HCT116 (cell line): Measurements from ENCODE around the gene LRP2. TPM values are rescaled to one million over a fixed set of nuclear protein-coding genes. Genes with fewer than 3 reads are reported as not detected.

Source experiments
- ATAC-seq: fragments of 200-7000 bp; cut with Tn5 transposase; 2 replicates; pipeline ENCODE4 v1.9.1; 2020; ENCODE audit warnings: mild to moderate bottlenecking, moderate library complexity
- BruUV-seq: library from RNA; stranded (reverse); fragments of 400-500 nt; replicated peaks from 2 replicates; lab custom pipeline; 2021; lab: Mats Ljungman, UMichigan
- CTCF ChIA-PET: fragments of 300-600 bp; sonication (Branson Sonifier 250); formaldehyde crosslinking; loops from one replicate; lab custom pipeline; 2021; ENCODE audit warnings: antibody characterized with exemption; lab: Charles Lee
- POLR2A ChIA-PET: fragments of 300-600, 350-600 bp; sonication (Branson Sonifier 250); formaldehyde crosslinking; loops from one replicate; lab custom pipeline; 2021; ENCODE audit warnings: antibody characterized with exemption; lab: Charles Lee
- RAD21 ChIA-PET, 2 experiments: fragments of 300-600 bp; sonication (Branson Sonifier 250); formaldehyde crosslinking; loops; one replicate each; lab custom pipeline; 2023; ENCODE audit warnings: low total read pairs in 2 of 2; ENCODE audit not compliant: uncharacterized antibody in 2 of 2, unreplicated experiment in 2 of 2, low non-redundant PET in 1 of 2; lab: Charles Lee
- DNase-seq: peaks from one replicate; pipeline ENCODE4 v3.0.0-alpha.2; 2010; ENCODE audit warnings: low read depth, low spot score
- H2AFZ ChIP-seq: fragments of 200-600 bp; shearing (Covaris generic), sonication (generic); 2 replicates; pipeline ENCODE4 v1.6.1; 2017; ENCODE audit warnings: low read depth, mixed run types, mixed read lengths, antibody characterized with exemption, low read length; ENCODE audit not compliant: poor library complexity, severe bottlenecking
- H3K27ac ChIP-seq: 2 replicates; pipeline ENCODE4 v1.5.1; 2012; ENCODE audit warnings: low read depth, low read length
- H3K27me3 ChIP-seq: fragments of 200-600 bp; sonication (generic); 2 replicates; pipeline ENCODE4 v1.6.1; 2016; ENCODE audit warnings: mixed run types, low read length, mixed read lengths; ENCODE audit not compliant: insufficient read depth
- H3K36me3 ChIP-seq, 2 experiments: fragments of 200-500 bp in 1 of 2; fragments of 200-600 bp in 1 of 2; sonication (Bioruptor generic) in 1 of 2; sonication (generic) in 1 of 2; 2 replicates each; pipeline versions ENCODE4 v1.5.1 to v1.6.1; 2014 to 2016; ENCODE audit warnings: low read length in 2 of 2, inconsistent platforms in 1 of 2, mixed read lengths in 1 of 2, mixed run types in 1 of 2; ENCODE audit not compliant: insufficient read depth in 2 of 2, control insufficient read depth in 1 of 2
- H3K4me1 ChIP-seq, 2 experiments: fragments of 200-600 bp in 1 of 2; sonication (generic) in 1 of 2; 2 replicates each; pipeline versions ENCODE4 v1.5.1 to v1.6.1; 2012 to 2017; ENCODE audit warnings: low read length in 2 of 2, inconsistent platforms in 1 of 2, mild to moderate bottlenecking in 1 of 2, mixed read lengths in 1 of 2, mixed run types in 1 of 2, moderate library complexity in 1 of 2; ENCODE audit not compliant: insufficient read depth in 2 of 2, control insufficient read depth in 1 of 2
- H3K4me2 ChIP-seq: fragments of 200-600 bp; sonication (generic); 2 replicates; pipeline ENCODE4 v1.6.1; 2017; ENCODE audit warnings: mixed run types, low read length, mixed read lengths
- H3K4me3 ChIP-seq, 2 experiments: fragments of 200-600 bp in 1 of 2; sonication (generic) in 1 of 2; replicated peaks in 1 of 2; 2 replicates each; pipeline ENCODE4 v1.5.1; 2011 to 2016; ENCODE audit warnings: low read length in 2 of 2, control low read depth in 1 of 2, low read depth in 1 of 2, mild to moderate bottlenecking in 1 of 2, mixed read lengths in 1 of 2, mixed run types in 1 of 2
- H3K79me2 ChIP-seq: fragments of 200-600 bp; sonication (generic); 2 replicates; pipeline ENCODE4 v1.6.1; 2017; ENCODE audit warnings: mild to moderate bottlenecking, mixed run types, low read length, moderate library complexity, mixed read lengths; ENCODE audit not compliant: insufficient read depth
- H3K9ac ChIP-seq: fragments of 200-600 bp; sonication (generic); 2 replicates; pipeline ENCODE4 v1.6.1; 2016; ENCODE audit warnings: low read length, mixed read lengths
- H3K9me2 ChIP-seq: fragments of 200-600 bp; sonication (generic), shearing (Covaris generic); 2 replicates; pipeline ENCODE4 v1.6.1; 2017; ENCODE audit warnings: mixed run types, mild to moderate bottlenecking, moderate library complexity; ENCODE audit not compliant: insufficient read depth
- H3K9me3 ChIP-seq, 2 experiments: fragments of 200-500 bp in 1 of 2; fragments of 200-600 bp in 1 of 2; sonication (Bioruptor generic) in 1 of 2; sonication (generic) in 1 of 2; 2 replicates each; pipeline ENCODE4 v1.6.1; 2014 to 2017; ENCODE audit warnings: low read length in 2 of 2, mixed read lengths in 2 of 2, inconsistent platforms in 1 of 2, low read depth in 1 of 2, mild to moderate bottlenecking in 1 of 2, mixed run types in 1 of 2, moderate library complexity in 1 of 2; ENCODE audit not compliant: control insufficient read depth in 1 of 2, insufficient read depth in 1 of 2
- H4K20me1 ChIP-seq: fragments of 200-600 bp; sonication (generic), shearing (Covaris generic); 2 replicates; pipeline ENCODE4 v1.6.1; 2017; ENCODE audit warnings: mixed run types, mild to moderate bottlenecking, moderate library complexity; ENCODE audit not compliant: insufficient read depth
- CBX3 ChIP-seq: IDR thresholded peaks from 2 replicates; pipeline ENCODE4 v1.6.1; 2012; ENCODE audit warnings: low read depth
- CTCF ChIP-seq, 3 experiments: fragments of 200-600 bp in 1 of 3; sonication (generic) in 1 of 3; IDR thresholded peaks in 2 of 3; conservative IDR thresholded peaks in 1 of 3; 2 replicates each; pipeline ENCODE4 v1.5.1; 2012 to 2017; ENCODE audit warnings: low read depth in 2 of 3, low read length in 2 of 3, antibody characterized with exemption in 1 of 3, borderline replicate concordance in 1 of 3, control low read depth in 1 of 3, mild to moderate bottlenecking in 1 of 3, mixed read lengths in 1 of 3, mixed run types in 1 of 3, moderate library complexity in 1 of 3; ENCODE audit not compliant: insufficient read depth in 1 of 3
- EGR1 ChIP-seq: IDR thresholded peaks from 2 replicates; pipeline ENCODE4 v1.6.1; 2012; ENCODE audit warnings: low read depth
- FOSL1 ChIP-seq: IDR thresholded peaks from 2 replicates; pipeline ENCODE4 v1.6.1; 2012; ENCODE audit warnings: low read depth
- JUND ChIP-seq: IDR thresholded peaks from 2 replicates; pipeline ENCODE4 v1.6.1; 2012
- REST ChIP-seq: IDR thresholded peaks from 2 replicates; pipeline ENCODE4 v1.6.1; 2012; ENCODE audit warnings: low read depth
- SP1 ChIP-seq: IDR thresholded peaks from 2 replicates; pipeline ENCODE4 v1.6.1; 2012; ENCODE audit warnings: low read depth
- intact Hi-C: fragments of 100-400 bp; cut with micrococcal nuclease; formaldehyde crosslinking; loops from 2 replicates; pipeline ENCODE4 v1.10.0; 2022
- total RNA-seq: library from RNA; stranded (reverse); gene quantifications from one replicate; pipeline ENCODE4 v1.2.1, GENCODE V29; 2021; ENCODE audit not compliant: unreplicated experiment

LRP2 gene
- total RNA-seq, 1 experiment from 2014 or later = 0.20 TPM

GRCh38 chr2:169119851-169120250 is 242.5 kb downstream of the LRP2 start:
- H3K9me2 ChIP-seq = no peaks in the 10 kb centered on the region
- H3K27ac ChIP-seq = no peak overlapping the region
- no peaks in the 10 kb centered on the region for H3K79me2 ChIP-seq
- H3K27me3 ChIP-seq = peaks cover 12% of the 10 kb centered on the region; the same call in 1 of the 2 replicates
- intact Hi-C loops = loop anchor here (10.0 kb wide), 1 partner anchor 655 kb away; no protein-coding TSS in a partner anchor
- no peaks in the 10 kb centered on the region for H4K20me1 ChIP-seq
- DNase-seq = no peak
- ChIA-PET POLR2A (no interaction called here), RAD21 (no interaction called here), CTCF (no interaction called here)
- H3K9ac ChIP-seq = no peak overlapping the region
- H3K4me2 ChIP-seq = no peak overlapping the region
- H2AFZ ChIP-seq = no peak overlapping the region
- BruUV-seq = no TSS peak
- H3K9me3 ChIP-seq = no peaks in the 10 kb centered on the region
- H3K4me1 ChIP-seq = no peaks in the 10 kb centered on the region
- no peak for TF ChIP-seq FOSL1
- no peak for TF ChIP-seq SP1
- TF ChIP-seq CTCF (IDR thresholded peaks at IDR 0.05 in 2 of 3, conservative IDR thresholded peaks at IDR 0.05 in 1 of 3; ENCODE audit: borderline replicate concordance in 1 of 3, insufficient read depth in 1 of 3, low read depth in 2 of 3, low read length in 2 of 3) = no peak
- TF ChIP-seq REST = no peak
- no peak for TF ChIP-seq CBX3
- TF ChIP-seq EGR1 = no peak
- TF ChIP-seq JUND = no peak
- no peak for ATAC-seq
- no peaks in the 10 kb centered on the region for H3K36me3 ChIP-seq
- H3K4me3 ChIP-seq = no peak overlapping the region
